Peyer's patch (tissue), 4 donors: ENCODE results near the gene STK16. TPM values are rescaled to one million over a fixed set of nuclear protein-coding genes. Genes with fewer than 3 reads are reported as not detected.

Source experiments
- DNase-seq, 3 donors: peaks; one replicate each; pipeline ENCODE4 v3.0.0-alpha.2; 2017 to 2019
- H3K27ac ChIP-seq, 4 donors: fragments of 200-600 bp; sonication (generic); one replicate each; pipeline ENCODE4 v1.5.1; 2016 to 2019
- H3K27me3 ChIP-seq, 2 donors: fragments of 200-600 bp; sonication (generic); one replicate each; pipeline ENCODE4 v1.5.1; 2019
- H3K36me3 ChIP-seq, 3 donors: fragments of 200-600 bp; sonication (generic); one replicate each; pipeline ENCODE4 v1.5.1; 2016 to 2019
- H3K4me1 ChIP-seq, 4 donors: fragments of 200-600 bp; sonication (generic); one replicate each; pipeline ENCODE4 v1.5.1; 2016 to 2019
- H3K4me3 ChIP-seq, 4 donors: fragments of 200-600 bp; sonication (generic); 1 replicate in 3 of 4; 2 replicates in 1 of 4; pipeline ENCODE4 v1.5.1; 2016 to 2019; ENCODE audit warnings: mild to moderate bottlenecking in 1 of 4
- H3K9me3 ChIP-seq, 4 donors: fragments of 200-600 bp; sonication (generic); one replicate each; pipeline ENCODE4 v1.5.1; 2016 to 2019; ENCODE audit warnings: mild to moderate bottlenecking in 1 of 4
- CTCF ChIP-seq, 6 experiments: fragments of 450-650 bp in 4 of 6; fragments of 200-600 bp in 2 of 6; sonication (generic) in 1 of 6; IDR thresholded peaks; one replicate each; pipeline ENCODE4 v1.5.1; 2017 to 2019; ENCODE audit warnings: antibody characterized with exemption in 6 of 6, mild to moderate bottlenecking in 3 of 6, moderate library complexity in 1 of 6
- POLR2A ChIP-seq, 2 donors: fragments of 450-650 bp; IDR thresholded peaks; one replicate each; pipeline ENCODE4 v1.5.1; 2017; ENCODE audit warnings: antibody characterized with exemption in 2 of 2, mild to moderate bottlenecking in 2 of 2, moderate library complexity in 2 of 2
- total RNA-seq, 4 donors: library from RNA; depleted of rRNA; stranded (reverse); fragments of >200 nt; gene quantifications; one replicate each; pipeline ENCODE4 v1.1.0, GENCODE V29; 2016

Gene STK16
- total RNA-seq, 4 donors from 2014 or later, result 19.4 to 27.1 (median 24.3) TPM

GRCh38 chr2:219228911-219229304 lies 16.4 kb upstream of the STK16 start:
- H3K27me3 ChIP-seq, result no peaks in the 10 kb centered on the region
- peaks cover 0 to 50% (median 0%) of the 10 kb centered on the region in 3 donors for H3K36me3 ChIP-seq
- peaks cover 0 to 26% (median 18%) of the 10 kb centered on the region in 4 donors for H3K4me1 ChIP-seq
- peak overlapping the region; percentile 88 to 97 (median 94) for H3K27ac ChIP-seq
- TF ChIP-seq POLR2A (IDR thresholded peaks at IDR 0.05), result no peak
- TF ChIP-seq CTCF (IDR thresholded peaks at IDR 0.05), result no peak
- no peak for DNase-seq
- peak overlapping the region; percentile 77 to 85 (median 82) for H3K4me3 ChIP-seq
- no peaks in the 10 kb centered on the region for H3K9me3 ChIP-seq

DNA sequence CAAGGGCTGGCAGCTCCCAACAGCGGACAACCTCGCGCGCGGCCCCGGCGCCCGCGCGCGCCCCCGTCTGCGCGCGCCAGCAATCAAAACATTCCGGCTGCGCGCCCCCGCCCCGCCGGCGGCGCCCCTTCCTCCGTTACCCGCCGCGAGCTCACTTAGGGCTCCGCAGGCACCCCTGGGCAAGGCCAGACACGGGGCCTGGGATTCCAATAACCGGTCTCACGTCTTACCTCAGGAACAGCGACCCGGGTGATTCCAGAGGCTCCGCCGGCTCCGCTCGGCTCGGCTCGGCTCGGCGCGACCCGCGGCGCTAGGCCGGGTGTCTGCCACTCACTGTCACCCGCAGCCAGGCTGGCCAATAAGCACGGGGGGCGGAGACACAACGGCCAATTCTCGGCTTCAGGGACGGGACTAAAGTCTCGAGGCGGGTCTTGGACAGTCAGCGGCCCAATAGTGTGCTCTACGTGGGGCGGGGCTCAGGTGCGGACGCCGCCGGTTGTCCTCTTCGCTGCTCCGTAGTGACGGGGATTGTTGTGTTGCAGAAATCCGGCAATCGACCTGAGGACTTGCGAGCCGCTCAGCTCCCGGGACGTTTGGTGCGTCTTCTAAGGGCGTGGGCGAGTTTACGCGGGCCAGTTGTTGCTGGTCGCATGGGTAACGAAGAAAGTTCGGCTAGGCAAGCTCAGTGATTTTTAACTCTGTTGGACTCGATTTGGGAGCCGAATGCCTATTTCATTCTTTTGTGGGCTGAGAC lies 15.8 kb upstream of the STK16 start, which contains the start of the genes ANKZF1 and ATG9A:
Gene ANKZF1 (plus strand): TSS at position 502 of the 754 bp plus-strand sequence. CDS start 452 bp downstream, outside the sequence.
Gene ATG9A (minus strand): TSS at position 332 of the 754 bp plus-strand sequence. CDS start 1,612 bp downstream, outside the sequence.
- Histone ChIP-seq H3K27me3 (no peaks in the 10 kb centered on the region), H3K27ac (peak within 1 kb of the TSS; percentile 88 to 97 (median 94)), H3K4me1 (peaks cover 0 to 26% (median 18%) of the 10 kb centered on the region in 4 donors), H3K4me3 (peak within 1 kb of the TSS; percentile 77 to 85 (median 82)), H3K9me3 (no peaks in the 10 kb centered on the region), H3K36me3 (peaks cover 0 to 50% (median 0%) of the 10 kb centered on the region in 3 donors)
- TF ChIP-seq POLR2A (IDR thresholded peaks at IDR 0.05), result peak; percentile 82 to 91
- TF ChIP-seq CTCF (IDR thresholded peaks at IDR 0.05), result peak in 3 of 6 experiments; percentile 8 to 16 (median 16)
- DNase-seq, result peak; percentile 98 to 100 (median 99)

DNA sequence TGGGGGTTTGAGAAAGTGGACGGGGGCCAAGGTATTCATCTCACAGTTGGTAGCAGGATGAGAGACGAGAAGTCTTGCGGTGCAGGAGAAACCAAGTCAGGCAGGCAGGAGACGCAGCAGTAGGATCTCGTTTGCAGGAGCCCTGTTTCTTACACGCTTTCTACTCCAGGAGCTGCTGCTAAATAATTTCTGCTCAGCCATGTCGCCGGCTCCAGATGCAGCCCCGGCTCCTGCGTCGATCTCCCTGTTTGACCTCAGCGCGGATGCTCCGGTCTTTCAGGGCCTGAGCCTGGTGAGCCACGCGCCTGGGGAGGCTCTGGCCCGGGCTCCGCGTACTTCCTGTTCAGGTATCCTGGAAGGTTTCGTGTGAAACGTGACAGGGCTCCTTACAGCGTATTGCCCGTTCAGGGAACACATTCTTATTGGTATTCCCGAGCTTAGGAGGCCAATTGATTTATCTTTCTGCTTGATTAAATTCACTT lies 15.2 kb upstream of the STK16 start:
- Histone ChIP-seq H3K4me3 (peak overlapping the region; percentile 77 to 85 (median 82)), H3K27ac (peak overlapping the region; percentile 88 to 97 (median 94)), H3K9me3 (no peaks in the 10 kb centered on the region), H3K27me3 (no peaks in the 10 kb centered on the region), H3K4me1 (peaks cover 0 to 26% (median 18%) of the 10 kb centered on the region in 4 donors), H3K36me3 (peaks cover 0 to 50% (median 0%) of the 10 kb centered on the region in 3 donors)
- TF ChIP-seq CTCF (IDR thresholded peaks at IDR 0.05) (no peak), POLR2A (IDR thresholded peaks at IDR 0.05) (no peak)
- peak; percentile 73 to 81 (median 74) for DNase-seq

GRCh38 chr2:219234331-219234730 lies 10.9 kb upstream of the STK16 start:
- Histone ChIP-seq H3K27me3 (no peaks in the 10 kb centered on the region), H3K27ac (no peak overlapping the region), H3K9me3 (no peaks in the 10 kb centered on the region), H3K4me3 (no peak overlapping the region), H3K4me1 (peaks cover 0 to 11% (median 5%) of the 10 kb centered on the region in 4 donors), H3K36me3 (peaks cover 0 to 75% (median 0%) of the 10 kb centered on the region in 3 donors)
- no peak for DNase-seq
- no peak for TF ChIP-seq POLR2A (IDR thresholded peaks at IDR 0.05)
- no peak for TF ChIP-seq CTCF (IDR thresholded peaks at IDR 0.05)

DNA sequence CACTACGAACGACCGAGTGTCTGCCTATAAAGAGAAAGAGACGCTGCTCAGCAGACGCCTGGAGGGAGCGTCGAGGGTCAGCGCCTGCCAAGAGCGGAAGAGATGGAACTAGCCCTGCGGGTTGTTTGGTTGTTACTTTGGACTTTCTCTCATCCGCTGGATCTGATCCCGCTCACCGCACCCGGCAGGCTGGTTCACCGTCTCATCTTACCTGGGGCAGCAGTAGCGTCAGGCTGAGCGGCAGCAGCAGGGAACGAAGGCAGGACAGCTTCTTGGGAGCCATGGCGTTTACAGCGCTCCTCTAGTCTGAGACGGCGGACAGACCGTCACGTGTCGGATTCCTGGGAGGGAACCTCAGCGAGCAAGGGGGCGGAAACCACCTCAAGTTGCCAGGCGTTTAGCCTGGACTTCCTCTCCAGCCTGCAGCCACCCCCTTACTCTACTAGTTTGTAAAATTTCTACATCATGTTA lies 2.0 kb upstream of the STK16 start:
- Histone ChIP-seq H3K4me1 (peaks cover under 1 to 39% (median 23%) of the 10 kb centered on the region in 4 donors), H3K36me3 (peaks cover 0 to 8% (median 0%) of the 10 kb centered on the region in 3 donors), H3K27me3 (no peaks in the 10 kb centered on the region), H3K27ac (peak overlapping the region in 2 of 4 donors; percentile 63 to 64), H3K9me3 (no peaks in the 10 kb centered on the region), H3K4me3 (peak overlapping the region in 2 of 4 donors; percentile 33 to 36)
- peak in 2 of 3 donors; percentile 68 to 80 for DNase-seq
- TF ChIP-seq POLR2A (IDR thresholded peaks at IDR 0.05) (peak in 1 of 2 donors; percentile 36), CTCF (IDR thresholded peaks at IDR 0.05) (no peak)
